ENCODE results near the gene PSPN.

The PSPN gene

GRCh38 chr19:6333439-6333838 is 42.3 kb downstream of the PSPN start, which contains the start of gene ACER1:
Gene ACER1 (minus strand): TSS chr19:6333612. CDS start chr19:6333551, 61 bp downstream.
- ChIA-PET CTCF (interaction anchor here (0.9 kb wide), 1 partner anchor 8 kb away, joined by 3 read pairs; no protein-coding TSS in a partner anchor), POLR2A (no interaction called here)
- Histone ChIP-seq H3K36me3 (ENCODE audit: control insufficient read depth in 2 of 2, insufficient read depth in 1 of 2, low read length in 2 of 2) (no peaks in the 10 kb centered on the region), H3K4me1 (ENCODE audit: control insufficient read depth, insufficient read depth, low read length) (no peaks in the 10 kb centered on the region), H3K9me3 (ENCODE audit: control insufficient read depth, insufficient read depth, low read depth, low read length) (no peaks in the 10 kb centered on the region), H3K27ac (ENCODE audit: extremely low read depth, low read depth, low read length) (no peak within 1 kb of the TSS), H3K4me3 (ENCODE audit: low read depth, low read length) (no peak within 1 kb of the TSS)
- no peak for TF ChIP-seq REST (tag by site-specific recombination; IDR thresholded peaks at IDR 0.05)
- no peak for TF ChIP-seq ZNF610 (tag by site-specific recombination; IDR thresholded peaks at IDR 0.05; ENCODE audit: borderline replicate concordance)
- TF ChIP-seq PRDM6 (tag by site-specific recombination; IDR thresholded peaks at IDR 0.05): no peak
- TF ChIP-seq ZNF560 (tag by site-specific recombination; IDR thresholded peaks at IDR 0.05; ENCODE audit: borderline replicate concordance): no peak
- no peak for TF ChIP-seq ZNF362 (tag by site-specific recombination; IDR thresholded peaks at IDR 0.05)
- TF ChIP-seq ZNF341 (tag by site-specific recombination; IDR thresholded peaks at IDR 0.05; ENCODE audit: low read depth): no peak
- TF ChIP-seq YY1 (tag by site-specific recombination; IDR thresholded peaks at IDR 0.05): no peak
- TF ChIP-seq ZNF324 (tag by site-specific recombination; IDR thresholded peaks at IDR 0.05): no peak
- no peak for TF ChIP-seq GLIS1 (tag by site-specific recombination; IDR thresholded peaks at IDR 0.05)
- no peak for TF ChIP-seq ZNF426 (tag by site-specific recombination; IDR thresholded peaks at IDR 0.05)
- no peak for TF ChIP-seq ZNF37A (tag by site-specific recombination; IDR thresholded peaks at IDR 0.05)
- TF ChIP-seq ZNF433 (tag by site-specific recombination; IDR thresholded peaks at IDR 0.05; ENCODE audit: low read depth): no peak
- TF ChIP-seq ZNF488 (tag by site-specific recombination; IDR thresholded peaks at IDR 0.05): no peak
- TF ChIP-seq ZNF391 (tag by site-specific recombination; IDR thresholded peaks at IDR 0.05; ENCODE audit: borderline replicate concordance, low read depth): no peak
- TF ChIP-seq GLIS2 (tag by site-specific recombination; IDR thresholded peaks at IDR 0.05): no peak
- no peak for TF ChIP-seq ZNF175 (tag by site-specific recombination; IDR thresholded peaks at IDR 0.05)
- TF ChIP-seq PRDM10 (tag by site-specific recombination; IDR thresholded peaks at IDR 0.05): no peak
- TF ChIP-seq ZBTB11 (tag by site-specific recombination; conservative IDR thresholded peaks at IDR 0.05; ENCODE audit: low read depth): no peak
- TF ChIP-seq ZNF707 (tag by site-specific recombination; IDR thresholded peaks at IDR 0.05): no peak

Measured in HEK293 (cell line).